Heart right ventricle (tissue), 16 donors: ENCODE measurements around the gene FUT1. TPM values are rescaled to one million over a fixed set of nuclear protein-coding genes. Genes with fewer than 3 reads are reported as not detected.

Experiments
- ATAC-seq, 8 donors: fragments of 200-7000 bp; cut with Tn5 transposase; one replicate each; pipeline ENCODE4 v1.9.1; 2020; ENCODE audit warnings: mild to moderate bottlenecking in 8 of 8, moderate library complexity in 8 of 8, moderate number of reproducible peaks in 1 of 8
- DNase-seq, 2 donors: peaks; one replicate each; pipeline ENCODE4 v3.0.0-alpha.2; 2020
- H3K27ac ChIP-seq, 10 donors: fragments of 200-600 bp; sonication (generic) in 2 of 10; one replicate each; pipeline versions ENCODE4 v1.5.0 to v1.8.0; 2020 to 2022; ENCODE audit warnings: mild to moderate bottlenecking in 3 of 10
- H3K27me3 ChIP-seq, 7 donors: fragments of 200-600 bp; one replicate each; pipeline ENCODE4 v1.8.0; 2021 to 2022; ENCODE audit warnings: mild to moderate bottlenecking in 2 of 7
- H3K36me3 ChIP-seq, 9 donors: fragments of 200-600 bp; sonication (generic) in 1 of 9; one replicate each; pipeline versions ENCODE4 v1.5.0 to v1.8.0; 2020 to 2022; ENCODE audit warnings: mild to moderate bottlenecking in 2 of 9
- H3K4me1 ChIP-seq, 9 donors: fragments of 200-600 bp; sonication (generic) in 1 of 9; one replicate each; pipeline versions ENCODE4 v1.5.0 to v1.8.0; 2020 to 2022; ENCODE audit warnings: mild to moderate bottlenecking in 4 of 9
- H3K4me3 ChIP-seq, 10 donors: fragments of 200-600 bp; sonication (generic) in 2 of 10; one replicate each; pipeline versions ENCODE4 v1.5.0 to v1.8.0; 2020 to 2022; ENCODE audit warnings: mild to moderate bottlenecking in 7 of 10, moderate library complexity in 2 of 10
- H3K9me3 ChIP-seq, 11 donors: fragments of 200-600 bp in 10 of 11; sonication (generic) in 2 of 11; one replicate each; pipeline versions ENCODE4 v1.5.0 to v1.8.0; 2013 to 2022; ENCODE audit warnings: mild to moderate bottlenecking in 2 of 11, control low read depth in 1 of 11, moderate library complexity in 1 of 11
- CTCF ChIP-seq, 9 donors: fragments of 200-600 bp; sonication (generic) in 2 of 9; IDR thresholded peaks; one replicate each; pipeline versions ENCODE4 v1.5.0 to v1.8.0; 2021 to 2022; ENCODE audit warnings: antibody characterized with exemption in 9 of 9, mild to moderate bottlenecking in 5 of 9, moderate library complexity in 1 of 9
- WGBS, 2 donors: extraction: QIAGEN DNeasy Blood & Tissue Kit; methylation state at CpG; one replicate each; pipeline ENCODE4 v1.1.7; 2013; ENCODE audit warnings: inconsistent platforms in 1 of 2; 5-methylcytosine and 5-hydroxymethylcytosine counted together
- intact Hi-C, 10 donors: fragments of 100-400 bp; cut with DNase I; formaldehyde crosslinking; loops; one replicate each; pipeline versions ENCODE4 v1.11.1 to v1.14.2; 2022
- polyA plus RNA-seq, 2 donors: library from polyadenylated mRNA; stranded (reverse); fragments of 200-250 nt; gene quantifications; one replicate each; pipeline ENCODE4 v1.2.3, GENCODE V29; 2013
- total RNA-seq, 10 donors: library from RNA; stranded (reverse); fragmentation: NEBNext Ultra II Directional in 3 of 10; extraction: Animal tissue kit (Norgen Biotek cat#: 25700) in 3 of 10; gene quantifications; one replicate each; pipeline versions ENCODE4 v1.2.1 to v1.2.4, GENCODE V29; 2021 to 2023
- donor health status: Arrhythmogenic right ventricular cardiomyopathy.
- donor health status: ischemic (EF 13 %, LVEDD 7.1; RV severe dilation, severe dysfunction).
- donor health status: healthy with polysubstance abuse.
- donor health status: DM: no; HTN: yes; CAD: no.
- donor health status: DM: no; HTN: no; CAD: no.
- donor health status: ischemic (EF 25% LVEDD 6.9; RV normal size, moderate dysfunction).
- donor health status: ischemic (EF 25% LVEDD 5.7; RV mildly dilated, moderate dysfunction).
- donor health status: healthy.
- donor health status: DM: yes; HTN: yes; CAD: no.
- donor health status: Ischemic cardiomyopathy.
- donor health status: ischemic (EF 35%, LVEDD 5.7; RV mildly dilated, moderate dysfunction).
- donor health status: nonischemic (EF 11% LVEDD 7.7; RV severe dilation, severe dysfunction).
- donor health status: DM: yes; HTN: yes; CAD: no.
- donor health status: PGD.
- donor health status: ischemic (EF 29% LVEDD 5.4; RV normal size, mild dysfunction).
- donor health status: nonischemic (EF 23%, LVEDD 6.1; RV moderate dilation, normal function).

FUT1 gene
- total and polyA plus RNA-seq, 12 donors: 1.8 to 5.7 (median 2.7) TPM

- DNase-seq (no peak), ATAC-seq (no peak)
- Histone ChIP-seq H3K4me3 (no peak overlapping the region), H3K4me1 (peaks cover 0 to 5% (median 0%) of the 10 kb centered on the region in 9 donors), H3K27ac (no peak overlapping the region), H3K9me3 (no peaks in the 10 kb centered on the region), H3K36me3 (peaks cover 0 to 24% (median 0%) of the 10 kb centered on the region in 9 donors), H3K27me3 (peaks cover 0 to 9% (median 0%) of the 10 kb centered on the region in 7 donors)
- TF ChIP-seq CTCF (IDR thresholded peaks at IDR 0.05): no peak
- intact Hi-C loops: no loop called here
- 92% methylated on average over 13 of the region's 13 CpGs for WGBS, 2 donors
These were observed 49.7 kb downstream of the FUT1 start for GRCh38 chr19:48702701-48703100.

- Histone ChIP-seq H3K4me3 (no peak overlapping the region), H3K36me3 (peaks cover 0 to 10% (median 0%) of the 10 kb centered on the region in 9 donors), H3K4me1 (peaks cover 0 to 18% (median 8%) of the 10 kb centered on the region in 9 donors), H3K27ac (no peak overlapping the region), H3K9me3 (no peaks in the 10 kb centered on the region), H3K27me3 (peaks cover 0 to 39% (median 15%) of the 10 kb centered on the region in 7 donors)
- ATAC-seq (no peak), DNase-seq (no peak)
- TF ChIP-seq CTCF (IDR thresholded peaks at IDR 0.05): no peak
- intact Hi-C loops: no loop called here
- WGBS, 2 donors: 60 to 68% methylated on average over 4 of the region's 4 CpGs
These were observed 54.4 kb downstream of the FUT1 start for GRCh38 chr19:48698046-48698445.

Other genes starting within 250 kb of the FUT1 start
- 1 to 10 TPM in 4 of 10 donors, under 1 TPM in 6; 0.40 to 1.3 (median 0.88) TPM for gene LMTK3, start 240.8 kb downstream of the FUT1 start, total RNA-seq
- 1 to 10 TPM in 1 of 2 donors, under 1 TPM in 1; 0.12 to 1.5 TPM for gene LMTK3, start 240.8 kb downstream of the FUT1 start, polyA plus RNA-seq
- under 1 TPM in 3 of 10 donors, not detected in 7; 0.42 to 0.70 (median 0.42) TPM for gene SULT2B1, start 200.5 kb downstream of the FUT1 start, total RNA-seq
- gene SULT2B1, start 200.5 kb downstream of the FUT1 start, polyA plus RNA-seq: under 1 TPM; 0.13 to 0.44 TPM
- not detected for gene SPACA4, start 145.9 kb downstream of the FUT1 start, total RNA-seq
- gene SPACA4, start 145.9 kb downstream of the FUT1 start, polyA plus RNA-seq: not detected
- gene FAM83E, start 137.6 kb downstream of the FUT1 start, total RNA-seq: not detected
- under 1 TPM in 1 of 2 donors, not detected in 1; 0.01 TPM for gene FAM83E, start 137.6 kb downstream of the FUT1 start, polyA plus RNA-seq
- gene RPL18, start 133.5 kb downstream of the FUT1 start, total RNA-seq: 100 to 1,000 TPM; 493 to 753 (median 543) TPM
- gene RPL18, start 133.5 kb downstream of the FUT1 start, polyA plus RNA-seq: 1,000 to 10,000 TPM; 1,418 to 2,257 TPM
- gene SPHK2, start 133.1 kb downstream of the FUT1 start, total RNA-seq: 10 to 100 TPM in 2 of 10 donors, 1 to 10 TPM in 8; 5.7 to 13.0 (median 7.7) TPM
- 10 to 100 TPM in 1 of 2 donors, 1 to 10 TPM in 1; 8.7 to 15.9 TPM for gene SPHK2, start 133.1 kb downstream of the FUT1 start, polyA plus RNA-seq
- gene DBP, start 115.3 kb downstream of the FUT1 start, total RNA-seq: 10 to 100 TPM in 8 of 10 donors, 1 to 10 TPM in 2; 2.4 to 30.0 (median 12.8) TPM
- gene DBP, start 115.3 kb downstream of the FUT1 start, polyA plus RNA-seq: 10 to 100 TPM in 1 of 2 donors, 1 to 10 TPM in 1; 5.8 to 11.6 TPM
- gene CA11, start 106.5 kb downstream of the FUT1 start, total RNA-seq: 1 to 10 TPM; 1.8 to 9.6 (median 3.8) TPM
- 10 to 100 TPM in 1 of 2 donors, 1 to 10 TPM in 1; 3.2 to 24.5 TPM for gene CA11, start 106.5 kb downstream of the FUT1 start, polyA plus RNA-seq
- under 1 TPM in 6 of 10 donors, not detected in 4; 0.17 to 0.68 (median 0.28) TPM for gene NTN5, start 79.6 kb downstream of the FUT1 start, total RNA-seq
- gene NTN5, start 79.6 kb downstream of the FUT1 start, polyA plus RNA-seq: under 1 TPM; 0.17 to 0.37 TPM
- not detected for gene FUT2, start 56.7 kb downstream of the FUT1 start, total RNA-seq
- under 1 TPM in 1 of 2 donors, not detected in 1; 0.07 TPM for gene FUT2, start 56.7 kb downstream of the FUT1 start, polyA plus RNA-seq
- gene MAMSTR, start 32.9 kb downstream of the FUT1 start, total RNA-seq: 1 to 10 TPM; 1.9 to 7.5 (median 3.4) TPM
- 1 to 10 TPM; 2.4 to 6.4 TPM for gene MAMSTR, start 32.9 kb downstream of the FUT1 start, polyA plus RNA-seq
- gene RASIP1, start 12.0 kb downstream of the FUT1 start, total RNA-seq: 10 to 100 TPM; 13.6 to 23.5 (median 15.4) TPM
- gene RASIP1, start 12.0 kb downstream of the FUT1 start, polyA plus RNA-seq: 10 to 100 TPM; 19.9 to 27.3 TPM
- under 1 TPM in 9 of 10 donors, not detected in 1; 0.12 to 0.95 (median 0.68) TPM for gene IZUMO1, start 5.7 kb downstream of the FUT1 start, total RNA-seq
- 1 to 10 TPM in 1 of 2 donors, under 1 TPM in 1; 0.39 to 1.3 TPM for gene IZUMO1, start 5.7 kb downstream of the FUT1 start, polyA plus RNA-seq
- not detected for gene FGF21, start 2.9 kb upstream of the FUT1 start, total RNA-seq
- gene FGF21, start 2.9 kb upstream of the FUT1 start, polyA plus RNA-seq: not detected
- gene BCAT2, start 58.4 kb upstream of the FUT1 start, total RNA-seq: 10 to 100 TPM; 49.9 to 77.8 (median 65.2) TPM
- gene BCAT2, start 58.4 kb upstream of the FUT1 start, polyA plus RNA-seq: 10 to 100 TPM; 43.7 to 96.7 TPM
- gene HSD17B14, start 83.8 kb upstream of the FUT1 start, total RNA-seq: 1 to 10 TPM; 1.1 to 5.3 (median 3.1) TPM
- 1 to 10 TPM; 2.4 to 2.7 TPM for gene HSD17B14, start 83.8 kb upstream of the FUT1 start, polyA plus RNA-seq
- 10 to 100 TPM; 18.5 to 70.6 (median 25.1) TPM for gene PLEKHA4, start 116.0 kb upstream of the FUT1 start, total RNA-seq
- gene PLEKHA4, start 116.0 kb upstream of the FUT1 start, polyA plus RNA-seq: 10 to 100 TPM; 29.3 to 29.5 TPM
- gene PPP1R15A, start 119.8 kb upstream of the FUT1 start, total RNA-seq: 100 to 1,000 TPM in 1 of 10 donors, 10 to 100 TPM in 9; 55.4 to 123 (median 73.7) TPM
- gene PPP1R15A, start 119.8 kb upstream of the FUT1 start, polyA plus RNA-seq: 100 to 1,000 TPM in 1 of 2 donors, 10 to 100 TPM in 1; 59.6 to 192 TPM
- under 1 TPM in 5 of 10 donors, not detected in 5; 0.15 to 0.69 (median 0.49) TPM for gene TULP2, start 146.1 kb upstream of the FUT1 start, total RNA-seq
- gene TULP2, start 146.1 kb upstream of the FUT1 start, polyA plus RNA-seq: under 1 TPM in 1 of 2 donors, not detected in 1; 0.22 TPM
- 100 to 1,000 TPM; 227 to 452 (median 311) TPM for gene NUCB1, start 147.7 kb upstream of the FUT1 start, total RNA-seq
- 100 to 1,000 TPM; 170 to 294 TPM for gene NUCB1, start 147.7 kb upstream of the FUT1 start, polyA plus RNA-seq
- gene DHDH, start 181.1 kb upstream of the FUT1 start, total RNA-seq: under 1 TPM in 1 of 10 donors, not detected in 9; 0.51 TPM
- under 1 TPM in 1 of 2 donors, not detected in 1; 0.17 TPM for gene DHDH, start 181.1 kb upstream of the FUT1 start, polyA plus RNA-seq
- gene BAX, start 202.2 kb upstream of the FUT1 start, total RNA-seq: 10 to 100 TPM; 11.5 to 41.5 (median 19.5) TPM
- 10 to 100 TPM; 17.6 to 37.4 TPM for gene BAX, start 202.2 kb upstream of the FUT1 start, polyA plus RNA-seq
- 1,000 to 10,000 TPM in 2 of 10 donors, 100 to 1,000 TPM in 8; 450 to 3,518 (median 637) TPM for gene FTL, start 212.7 kb upstream of the FUT1 start, total RNA-seq
- 1,000 to 10,000 TPM; 1,046 to 1,578 TPM for gene FTL, start 212.7 kb upstream of the FUT1 start, polyA plus RNA-seq
- gene GYS1, start 240.7 kb upstream of the FUT1 start, total RNA-seq: 100 to 1,000 TPM; 139 to 245 (median 201) TPM
- 100 to 1,000 TPM; 114 to 128 TPM for gene GYS1, start 240.7 kb upstream of the FUT1 start, polyA plus RNA-seq
- gene RUVBL2, start 241.2 kb upstream of the FUT1 start, total RNA-seq: 10 to 100 TPM; 40.1 to 60.4 (median 49.3) TPM
- 100 to 1,000 TPM in 1 of 2 donors, 10 to 100 TPM in 1; 60.1 to 108 TPM for gene RUVBL2, start 241.2 kb upstream of the FUT1 start, polyA plus RNA-seq